ENCODE results near the gene ZBTB20.

- TF ChIP-seq, protein P1, sequence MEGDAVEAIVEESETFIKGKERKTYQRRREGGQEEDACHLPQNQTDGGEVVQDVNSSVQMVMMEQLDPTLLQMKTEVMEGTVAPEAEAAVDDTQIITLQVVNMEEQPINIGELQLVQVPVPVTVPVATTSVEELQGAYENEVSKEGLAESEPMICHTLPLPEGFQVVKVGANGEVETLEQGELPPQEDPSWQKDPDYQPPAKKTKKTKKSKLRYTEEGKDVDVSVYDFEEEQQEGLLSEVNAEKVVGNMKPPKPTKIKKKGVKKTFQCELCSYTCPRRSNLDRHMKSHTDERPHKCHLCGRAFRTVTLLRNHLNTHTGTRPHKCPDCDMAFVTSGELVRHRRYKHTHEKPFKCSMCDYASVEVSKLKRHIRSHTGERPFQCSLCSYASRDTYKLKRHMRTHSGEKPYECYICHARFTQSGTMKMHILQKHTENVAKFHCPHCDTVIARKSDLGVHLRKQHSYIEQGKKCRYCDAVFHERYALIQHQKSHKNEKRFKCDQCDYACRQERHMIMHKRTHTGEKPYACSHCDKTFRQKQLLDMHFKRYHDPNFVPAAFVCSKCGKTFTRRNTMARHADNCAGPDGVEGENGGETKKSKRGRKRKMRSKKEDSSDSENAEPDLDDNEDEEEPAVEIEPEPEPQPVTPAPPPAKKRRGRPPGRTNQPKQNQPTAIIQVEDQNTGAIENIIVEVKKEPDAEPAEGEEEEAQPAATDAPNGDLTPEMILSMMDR (IDR thresholded peaks at IDR 0.05; ENCODE audit: poor library complexity, severe bottlenecking), result no peak
- TF ChIP-seq SMC3 (conservative IDR thresholded peaks at IDR 0.05; ENCODE audit: poor library complexity) (no peak), EZH2 (IDR thresholded peaks at IDR 0.05; ENCODE audit: borderline replicate concordance, insufficient read depth, low read length, poor library complexity, severe bottlenecking) (no peak), EP300 (conservative IDR thresholded peaks at IDR 0.05; ENCODE audit: poor library complexity, severe bottlenecking) (peak; percentile 81), POLR2AphosphoS5 (IDR thresholded peaks at IDR 0.05) (peak; percentile 76), REST (IDR thresholded peaks at IDR 0.05; ENCODE audit: borderline replicate concordance) (no peak), MXI1 (conservative IDR thresholded peaks at IDR 0.05; ENCODE audit: poor library complexity, severe bottlenecking) (no peak), RAD21 (conservative IDR thresholded peaks at IDR 0.05) (no peak)
Measured at GRCh38 chr3:114800272-114801031, 346.6 kb downstream of the ZBTB20 start.

All from neural cell (in vitro differentiated cells).